ENCODE data around the gene CCDC152.

Gene CCDC152

GRCh38 chr5:42750507-42750906, 6.1 kb upstream of the CCDC152 start:
- no peak for DNase-seq
- H3K36me3 ChIP-seq (replicated peaks), result no peaks in the 10 kb centered on the region
- TF ChIP-seq CTCF (IDR thresholded peaks at IDR 0.05; ENCODE audit: low read depth, low read length, missing control alignments), result no peak
- no peaks in the 10 kb centered on the region for H3K27me3 ChIP-seq (replicated peaks)
- no peak overlapping the region for H3K27ac ChIP-seq
- H3K4me3 ChIP-seq (ENCODE audit: low read depth, low read length), result no peak overlapping the region
- in situ Hi-C loops (cut with HindIII; ENCODE audit: low pct_ligation_motif_present, low sequenced_read_pairs), result no loop called here

GRCh38 chr5:42751044-42751443, 5.6 kb upstream of the CCDC152 start:
- no peak overlapping the region for H3K4me3 ChIP-seq (ENCODE audit: low read depth, low read length)
- H3K27me3 ChIP-seq (replicated peaks), result no peaks in the 10 kb centered on the region
- DNase-seq, result no peak
- TF ChIP-seq CTCF (IDR thresholded peaks at IDR 0.05; ENCODE audit: low read depth, low read length, missing control alignments), result no peak
- in situ Hi-C loops (cut with HindIII; ENCODE audit: low pct_ligation_motif_present, low sequenced_read_pairs), result no loop called here
- no peak overlapping the region for H3K27ac ChIP-seq
- H3K36me3 ChIP-seq (replicated peaks), result no peaks in the 10 kb centered on the region

GRCh38 chr5:42753099-42753498, 3.5 kb upstream of the CCDC152 start:
- H3K27ac ChIP-seq, result no peak overlapping the region
- no peaks in the 10 kb centered on the region for H3K27me3 ChIP-seq (replicated peaks)
- DNase-seq, result no peak
- no peak overlapping the region for H3K4me3 ChIP-seq (ENCODE audit: low read depth, low read length)
- in situ Hi-C loops (cut with HindIII; ENCODE audit: low pct_ligation_motif_present, low sequenced_read_pairs), result no loop called here
- no peak for TF ChIP-seq CTCF (IDR thresholded peaks at IDR 0.05; ENCODE audit: low read depth, low read length, missing control alignments)
- no peaks in the 10 kb centered on the region for H3K36me3 ChIP-seq (replicated peaks)

- in situ Hi-C loops (cut with HindIII; ENCODE audit: low pct_ligation_motif_present, low sequenced_read_pairs), result no loop called here
- Histone ChIP-seq H3K36me3 (replicated peaks) (no peaks in the 10 kb centered on the region), H3K27ac (no peak overlapping the region), H3K4me3 (ENCODE audit: low read depth, low read length) (no peak overlapping the region), H3K27me3 (replicated peaks) (no peaks in the 10 kb centered on the region)
- peak; percentile 43 for DNase-seq
- TF ChIP-seq CTCF (IDR thresholded peaks at IDR 0.05; ENCODE audit: low read depth, low read length, missing control alignments), result no peak
These were observed 2.8 kb downstream of the CCDC152 start for GRCh38 chr5:42759456-42759855.

- Histone ChIP-seq H3K4me3 (ENCODE audit: low read depth, low read length) (no peak overlapping the region), H3K27ac (no peak overlapping the region), H3K27me3 (replicated peaks) (no peaks in the 10 kb centered on the region), H3K36me3 (replicated peaks) (no peaks in the 10 kb centered on the region)
- no peak for TF ChIP-seq CTCF (IDR thresholded peaks at IDR 0.05; ENCODE audit: low read depth, low read length, missing control alignments)
- no peak for DNase-seq
- in situ Hi-C loops (cut with HindIII; ENCODE audit: low pct_ligation_motif_present, low sequenced_read_pairs), result no loop called here
These were observed 3.8 kb downstream of the CCDC152 start for GRCh38 chr5:42760426-42760825.

GRCh38 chr5:42761791-42762190, 5.2 kb downstream of the CCDC152 start:
- in situ Hi-C loops (cut with HindIII; ENCODE audit: low pct_ligation_motif_present, low sequenced_read_pairs), result no loop called here
- no peaks in the 10 kb centered on the region for H3K36me3 ChIP-seq (replicated peaks)

More at GRCh38 chr5:42761791-42762190, 5.2 kb downstream of the CCDC152 start:
- no peak for DNase-seq
- no peak for TF ChIP-seq CTCF (IDR thresholded peaks at IDR 0.05; ENCODE audit: low read depth, low read length, missing control alignments)
- no peak overlapping the region for H3K4me3 ChIP-seq (ENCODE audit: low read depth, low read length)
- H3K27me3 ChIP-seq (replicated peaks), result no peaks in the 10 kb centered on the region
- H3K27ac ChIP-seq, result no peak overlapping the region

All from brain microvascular endothelial cell (primary cell).